DND-41 (cell line): ENCODE results near the gene ZNF691.
"Not testable (repeated sequence)": the region's sequence is repeated elsewhere in the genome, so short reads cannot be mapped to it uniquely, and the experiment has no call there.

Experiments
- EZH2 ChIP-seq: IDR thresholded peaks from 3 replicates; pipeline ENCODE4 v1.6.1; 2012; ENCODE audit warnings: borderline replicate concordance, low read depth, mild to moderate bottlenecking, moderate library complexity, low read length, inconsistent platforms; ENCODE audit not compliant: severe bottlenecking
- TF ChIP-seq, protein P1 (sequence below): IDR thresholded peaks from 2 replicates; pipeline ENCODE4 v1.5.1; 2012; ENCODE audit warnings: borderline replicate concordance, low read length, moderate library complexity, mild to moderate bottlenecking; ENCODE audit not compliant: poor library complexity, severe bottlenecking; ENCODE audit errors: extremely low read depth

- TF ChIP-seq, protein P1, sequence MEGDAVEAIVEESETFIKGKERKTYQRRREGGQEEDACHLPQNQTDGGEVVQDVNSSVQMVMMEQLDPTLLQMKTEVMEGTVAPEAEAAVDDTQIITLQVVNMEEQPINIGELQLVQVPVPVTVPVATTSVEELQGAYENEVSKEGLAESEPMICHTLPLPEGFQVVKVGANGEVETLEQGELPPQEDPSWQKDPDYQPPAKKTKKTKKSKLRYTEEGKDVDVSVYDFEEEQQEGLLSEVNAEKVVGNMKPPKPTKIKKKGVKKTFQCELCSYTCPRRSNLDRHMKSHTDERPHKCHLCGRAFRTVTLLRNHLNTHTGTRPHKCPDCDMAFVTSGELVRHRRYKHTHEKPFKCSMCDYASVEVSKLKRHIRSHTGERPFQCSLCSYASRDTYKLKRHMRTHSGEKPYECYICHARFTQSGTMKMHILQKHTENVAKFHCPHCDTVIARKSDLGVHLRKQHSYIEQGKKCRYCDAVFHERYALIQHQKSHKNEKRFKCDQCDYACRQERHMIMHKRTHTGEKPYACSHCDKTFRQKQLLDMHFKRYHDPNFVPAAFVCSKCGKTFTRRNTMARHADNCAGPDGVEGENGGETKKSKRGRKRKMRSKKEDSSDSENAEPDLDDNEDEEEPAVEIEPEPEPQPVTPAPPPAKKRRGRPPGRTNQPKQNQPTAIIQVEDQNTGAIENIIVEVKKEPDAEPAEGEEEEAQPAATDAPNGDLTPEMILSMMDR: not testable (repeated sequence)
- not testable (repeated sequence) for TF ChIP-seq EZH2
Observed at GRCh38 chr1:42869254-42869653, 22.8 kb downstream of the ZNF691 start.
